GM12872 (cell line): ENCODE results near the gene FSIP1.

ENCODE experiments used
- CTCF ChIP-seq: IDR thresholded peaks from 3 replicates; pipeline ENCODE4 v1.5.1; 2011; ENCODE audit warnings: low read depth, mild to moderate bottlenecking, low read length, moderate library complexity; ENCODE audit not compliant: insufficient read depth

FSIP1 gene

DNA sequence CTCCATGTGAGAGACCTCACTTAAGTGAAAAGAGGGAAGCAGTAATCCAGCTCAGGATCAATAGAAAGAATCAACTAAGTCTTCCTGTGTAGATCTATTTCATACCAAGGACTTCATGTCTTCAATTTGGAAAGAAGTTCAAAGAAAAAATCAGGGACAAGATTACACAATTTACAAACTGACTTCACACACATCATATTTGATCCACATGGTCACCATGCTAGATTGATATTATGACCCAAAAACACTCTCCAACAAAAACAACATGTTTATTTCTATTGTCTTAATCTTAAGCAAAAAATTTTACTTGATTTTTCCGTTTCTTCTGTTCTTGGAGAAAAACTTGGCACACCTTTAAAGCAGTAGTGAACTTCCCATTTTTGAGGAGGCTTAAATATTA lies 125.5 kb downstream of the FSIP1 start:
- no peak for TF ChIP-seq CTCF

DNA sequence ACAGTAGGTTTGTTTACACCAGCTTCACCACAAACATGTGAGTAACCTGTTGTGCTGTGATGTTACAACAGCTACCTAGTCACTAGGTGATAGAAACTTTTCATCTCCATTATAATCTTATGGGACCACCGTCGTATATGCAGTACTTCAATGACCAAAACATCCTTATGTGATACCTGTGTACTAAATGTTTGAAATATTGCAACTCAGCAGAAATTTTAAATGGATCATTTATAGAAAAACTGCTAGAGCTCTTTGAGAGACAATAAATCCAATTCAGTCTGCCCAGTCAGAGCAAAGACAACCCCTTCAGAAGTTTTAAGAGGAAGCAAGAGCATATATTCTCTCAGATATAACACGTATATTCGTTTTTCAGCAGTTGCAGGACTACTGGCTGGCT lies 128.3 kb downstream of the FSIP1 start:
- no peak for TF ChIP-seq CTCF

DNA sequence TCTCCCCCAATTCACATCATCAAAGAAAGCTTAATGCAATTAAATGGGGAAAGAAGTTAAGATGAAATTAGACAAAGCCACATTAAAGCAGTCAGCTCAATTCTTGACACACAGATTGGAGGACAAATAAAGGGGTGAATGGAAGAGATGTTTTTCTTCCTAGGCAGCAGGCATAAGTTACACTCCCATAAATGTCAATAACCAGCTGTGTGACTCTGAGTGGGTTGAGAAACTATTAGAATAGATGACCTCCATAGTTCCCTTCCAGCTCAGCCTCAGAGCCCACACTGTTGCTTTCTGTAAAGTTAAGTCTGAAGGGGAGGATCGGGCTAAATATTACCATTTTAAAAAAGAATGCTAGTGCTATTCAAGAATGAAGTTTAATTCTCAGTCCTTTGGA lies 130.8 kb downstream of the FSIP1 start:
- TF ChIP-seq CTCF = no peak

DNA sequence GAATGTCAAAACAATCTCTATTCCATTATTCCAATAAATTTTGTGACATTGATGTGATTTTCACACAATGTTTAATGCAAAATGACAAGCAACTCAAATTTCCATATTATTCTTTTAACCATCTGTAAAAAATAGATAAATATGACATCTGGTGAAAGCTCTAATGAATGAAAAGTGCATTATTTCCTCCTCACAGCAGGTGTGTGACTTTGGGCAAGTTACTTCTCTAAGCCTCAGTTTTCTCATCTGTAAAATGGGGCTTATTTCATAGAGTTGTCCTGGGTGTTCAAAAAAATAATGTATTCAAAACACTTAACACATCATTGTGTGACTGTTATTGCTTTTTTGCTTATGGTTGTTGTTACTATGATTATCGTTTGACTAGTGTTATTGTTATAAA lies 131.3 kb downstream of the FSIP1 start:
- TF ChIP-seq CTCF = no peak

- no peak for TF ChIP-seq CTCF
These were observed 132.9 kb downstream of the FSIP1 start for GRCh38 chr15:39649757-39650156.

DNA sequence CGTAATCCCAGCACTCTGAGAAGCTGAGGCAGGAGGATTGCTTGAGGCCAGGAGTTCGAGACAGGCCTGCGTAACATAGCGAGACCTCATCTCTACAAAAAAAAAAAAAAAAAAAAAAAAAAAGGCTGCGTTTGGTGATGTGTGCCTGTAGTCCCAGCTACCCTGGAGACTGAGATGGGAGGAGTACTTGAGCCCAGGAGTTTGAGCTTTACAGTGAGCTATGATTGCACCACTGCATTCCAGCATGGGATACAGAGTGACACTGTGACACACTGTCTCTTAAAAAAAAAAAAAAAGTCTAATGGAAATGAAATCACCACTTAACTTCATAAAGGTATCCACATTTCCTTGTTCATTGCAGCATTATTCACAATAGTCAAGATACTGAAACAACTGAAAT lies 136.2 kb downstream of the FSIP1 start:
- TF ChIP-seq CTCF = no peak

- no peak for TF ChIP-seq CTCF
These were observed 136.7 kb downstream of the FSIP1 start for GRCh38 chr15:39645976-39646257.
